PC-9 (cell line): ENCODE results near the gene CNTN4. TPM values are rescaled to one million over a fixed set of nuclear protein-coding genes. Genes with fewer than 3 reads are reported as not detected.

Experiments used
- BruUV-seq: library from RNA; stranded (reverse); fragments of 400-500 nt; replicated peaks from 2 replicates; lab custom pipeline; 2021; lab: Mats Ljungman, UMichigan
- CTCF ChIA-PET: fragments of 300-600 bp; sonication (Branson Sonifier 250); formaldehyde crosslinking; loops from one replicate; lab custom pipeline; 2022; ENCODE audit warnings: antibody characterized with exemption; lab: Charles Lee
- POLR2A ChIA-PET: fragments of 300-600 bp; sonication (Branson Sonifier 250); formaldehyde crosslinking; loops from one replicate; lab custom pipeline; 2022; ENCODE audit warnings: antibody characterized with exemption; ENCODE audit not compliant: unreplicated experiment; lab: Charles Lee
- DNase-seq, 2 experiments: peaks; one replicate each; pipeline versions ENCODE4 v3.0.0 to v3.0.0-alpha.2; 2015 to 2022; ENCODE audit warnings: mixed read lengths in 1 of 2
- H2AFZ ChIP-seq: fragments of 200-600 bp; sonication (generic); 2 replicates; pipeline ENCODE4 v1.8.1; 2017; ENCODE audit warnings: antibody characterized with exemption
- H3F3A ChIP-seq: fragments of 200-600 bp; sonication (generic); 2 replicates; pipeline ENCODE4 v1.8.1; 2017; ENCODE audit warnings: antibody characterized with exemption, mild to moderate bottlenecking, low read depth; ENCODE audit not compliant: insufficient read depth
- H3K27ac ChIP-seq: fragments of 200-600 bp; sonication (generic); 2 replicates; pipeline ENCODE4 v1.6.1; 2016; ENCODE audit warnings: mixed run types
- H3K27me3 ChIP-seq: fragments of 200-600 bp; sonication (generic); 2 replicates; pipeline ENCODE4 v1.6.1; 2016; ENCODE audit warnings: low read depth, mixed run types; ENCODE audit not compliant: insufficient read depth
- H3K36me3 ChIP-seq: fragments of 200-600 bp; sonication (generic); 2 replicates; pipeline ENCODE4 v1.6.1; 2016; ENCODE audit warnings: low read depth, mixed run types
- H3K4me1 ChIP-seq: fragments of 200-600 bp; sonication (generic); replicated peaks from 2 replicates; pipeline ENCODE4 v1.6.1; 2016; ENCODE audit warnings: mixed run types; ENCODE audit not compliant: insufficient read depth
- H3K4me2 ChIP-seq: fragments of 200-600 bp; sonication (generic); 2 replicates; pipeline ENCODE4 v1.6.1; 2017; ENCODE audit warnings: mixed run types
- H3K4me3 ChIP-seq: fragments of 200-600 bp; sonication (generic); 2 replicates; pipeline ENCODE4 v1.6.1; 2016; ENCODE audit warnings: mixed run types
- H3K79me2 ChIP-seq: fragments of 200-600 bp; sonication (generic); 2 replicates; pipeline ENCODE4 v1.6.1; 2017; ENCODE audit warnings: low read depth, mixed run types
- H3K9me2 ChIP-seq: fragments of 200-600 bp; sonication (generic); 2 replicates; pipeline ENCODE4 v1.8.1; 2017; ENCODE audit warnings: mild to moderate bottlenecking; ENCODE audit not compliant: insufficient read depth
- H3K9me3 ChIP-seq: fragments of 200-600 bp; sonication (generic); 2 replicates; pipeline ENCODE4 v1.8.1; 2016; ENCODE audit warnings: low read depth; ENCODE audit not compliant: insufficient read depth
- H4K20me1 ChIP-seq: fragments of 200-600 bp; sonication (generic); 2 replicates; pipeline ENCODE4 v1.8.1; 2017; ENCODE audit not compliant: insufficient read depth
- EZH2 ChIP-seq: fragments of 200-600 bp; sonication (generic); IDR thresholded peaks from 2 replicates; pipeline ENCODE4 v1.8.0; 2017; ENCODE audit warnings: antibody characterized with exemption, low read depth
- intact Hi-C: fragments of 100-400 bp; cut with micrococcal nuclease; formaldehyde crosslinking; loops from one replicate; pipeline ENCODE4 v1.10.0; 2022; ENCODE audit not compliant: unreplicated experiment
- total RNA-seq: library from RNA; stranded (reverse); gene quantifications from 2 replicates; pipeline ENCODE4 v1.2.3, GENCODE V29; 2021
- TF ChIP-seq, protein P1 (sequence below): fragments of 200-600 bp; sonication (generic); conservative IDR thresholded peaks from 2 replicates; pipeline ENCODE4 v1.6.1; 2017; ENCODE audit warnings: mixed run types, antibody characterized with exemption, mild to moderate bottlenecking, moderate library complexity

Gene CNTN4
- total RNA-seq, 1 experiment from 2014 or later, result not detected

DNA sequence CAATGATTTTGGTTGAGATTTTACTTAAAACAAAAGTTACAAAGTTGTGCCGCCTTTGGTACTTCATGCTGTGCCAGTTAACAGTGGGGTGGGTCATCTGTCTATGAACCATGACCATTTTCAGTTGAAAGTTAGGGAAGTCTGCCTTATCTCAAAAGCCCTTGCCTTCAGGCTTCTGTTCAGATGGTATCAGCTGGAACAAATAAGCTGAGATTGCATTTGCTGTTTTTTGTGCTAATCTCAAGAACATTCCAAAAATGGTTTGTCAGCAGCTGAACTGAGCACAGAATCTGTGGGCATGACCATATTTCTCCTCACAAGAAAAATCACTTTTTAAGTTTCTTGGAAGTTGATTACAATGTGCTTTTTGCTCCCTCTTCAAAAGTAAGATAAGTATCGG is 869.2 kb downstream of the CNTN4 start:
- DNase-seq, result no peak
- Histone ChIP-seq H3F3A (no peaks in the 10 kb centered on the region), H3K9me3 (no peaks in the 10 kb centered on the region), H3K9me2 (no peaks in the 10 kb centered on the region), H3K79me2 (no peaks in the 10 kb centered on the region), H3K4me2 (no peak overlapping the region), H3K27ac (no peak overlapping the region), H3K4me1 (no peaks in the 10 kb centered on the region), H3K4me3 (no peak overlapping the region), H4K20me1 (no peaks in the 10 kb centered on the region), H2AFZ (no peak overlapping the region), H3K27me3 (no peaks in the 10 kb centered on the region), H3K36me3 (no peaks in the 10 kb centered on the region)
- intact Hi-C loops, result no loop called here
- no peak for TF ChIP-seq EZH2
- TF ChIP-seq, protein P1, sequence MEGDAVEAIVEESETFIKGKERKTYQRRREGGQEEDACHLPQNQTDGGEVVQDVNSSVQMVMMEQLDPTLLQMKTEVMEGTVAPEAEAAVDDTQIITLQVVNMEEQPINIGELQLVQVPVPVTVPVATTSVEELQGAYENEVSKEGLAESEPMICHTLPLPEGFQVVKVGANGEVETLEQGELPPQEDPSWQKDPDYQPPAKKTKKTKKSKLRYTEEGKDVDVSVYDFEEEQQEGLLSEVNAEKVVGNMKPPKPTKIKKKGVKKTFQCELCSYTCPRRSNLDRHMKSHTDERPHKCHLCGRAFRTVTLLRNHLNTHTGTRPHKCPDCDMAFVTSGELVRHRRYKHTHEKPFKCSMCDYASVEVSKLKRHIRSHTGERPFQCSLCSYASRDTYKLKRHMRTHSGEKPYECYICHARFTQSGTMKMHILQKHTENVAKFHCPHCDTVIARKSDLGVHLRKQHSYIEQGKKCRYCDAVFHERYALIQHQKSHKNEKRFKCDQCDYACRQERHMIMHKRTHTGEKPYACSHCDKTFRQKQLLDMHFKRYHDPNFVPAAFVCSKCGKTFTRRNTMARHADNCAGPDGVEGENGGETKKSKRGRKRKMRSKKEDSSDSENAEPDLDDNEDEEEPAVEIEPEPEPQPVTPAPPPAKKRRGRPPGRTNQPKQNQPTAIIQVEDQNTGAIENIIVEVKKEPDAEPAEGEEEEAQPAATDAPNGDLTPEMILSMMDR, result no peak
- no TSS peak for BruUV-seq
- ChIA-PET CTCF (no interaction called here), POLR2A (no interaction called here)

DNA sequence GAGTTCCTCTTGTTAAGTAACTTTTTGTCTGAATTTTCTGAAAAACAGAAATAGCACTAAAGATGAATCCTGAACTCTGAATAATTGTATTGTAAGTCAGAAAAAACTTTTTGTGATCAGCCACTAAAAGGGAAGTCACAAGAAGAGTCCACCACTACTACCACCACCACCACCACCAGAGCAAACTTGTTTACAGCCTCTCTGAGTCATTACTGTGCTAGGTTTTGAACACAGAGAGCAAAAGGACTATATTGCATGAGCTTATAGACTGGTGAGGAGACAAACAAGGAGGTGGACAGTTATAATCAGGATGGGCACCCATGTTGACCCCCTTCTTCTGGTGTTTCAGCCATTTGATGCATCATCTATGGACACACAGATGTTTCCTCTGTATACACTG is 869.8 kb downstream of the CNTN4 start:
- Histone ChIP-seq H3K79me2 (no peaks in the 10 kb centered on the region), H3K4me1 (no peaks in the 10 kb centered on the region), H3K36me3 (no peaks in the 10 kb centered on the region), H3K9me3 (no peaks in the 10 kb centered on the region), H3K27me3 (no peaks in the 10 kb centered on the region), H3K9me2 (no peaks in the 10 kb centered on the region), H3K4me3 (no peak overlapping the region), H3K27ac (no peak overlapping the region), H3F3A (no peaks in the 10 kb centered on the region), H4K20me1 (no peaks in the 10 kb centered on the region), H2AFZ (no peak overlapping the region), H3K4me2 (no peak overlapping the region)
- no TSS peak for BruUV-seq
- intact Hi-C loops, result no loop called here
- no peak for DNase-seq
- ChIA-PET POLR2A (no interaction called here), CTCF (no interaction called here)
- TF ChIP-seq, protein P1, result no peak
- TF ChIP-seq EZH2, result no peak

DNA sequence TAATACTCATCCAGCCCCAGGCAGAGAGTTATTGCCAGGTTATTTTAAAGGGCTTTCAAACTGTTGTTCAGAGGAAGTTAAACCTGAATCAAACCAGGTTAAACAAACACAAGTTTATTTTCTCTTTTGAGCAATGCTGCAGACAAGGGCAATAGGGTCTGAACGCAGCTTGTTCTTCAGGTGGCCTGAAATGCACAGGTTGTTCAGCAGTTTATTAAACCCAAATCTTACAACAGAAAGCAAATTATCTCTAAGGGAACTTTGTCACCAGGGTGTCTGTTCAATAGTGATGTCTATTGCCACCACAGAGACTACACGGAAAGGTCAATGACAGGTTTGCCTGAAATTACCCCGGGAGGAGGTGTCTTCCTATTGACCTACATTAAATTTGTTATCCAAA is 877.5 kb downstream of the CNTN4 start:
- H3K9me3 ChIP-seq, result no peaks in the 10 kb centered on the region
- H3K79me2 ChIP-seq, result no peaks in the 10 kb centered on the region
- H3K27me3 ChIP-seq, result 0 out of 2 replicates have a peak, but pooled peaks cover 6% of the 10 kb centered on the region
- no peak overlapping the region for H2AFZ ChIP-seq
- no TSS peak for BruUV-seq
- intact Hi-C loops, result no loop called here
- POLR2A ChIA-PET, result no interaction called here
- no peaks in the 10 kb centered on the region for H4K20me1 ChIP-seq
- no peak for DNase-seq
- no peak overlapping the region for H3K4me2 ChIP-seq
- no peaks in the 10 kb centered on the region for H3K36me3 ChIP-seq
- H3K27ac ChIP-seq, result no peak overlapping the region
- H3K4me1 ChIP-seq, result no peaks in the 10 kb centered on the region
- TF ChIP-seq EZH2, result no peak
- TF ChIP-seq, protein P1, result no peak
- CTCF ChIA-PET, result no interaction called here
- no peaks in the 10 kb centered on the region for H3F3A ChIP-seq
- no peak overlapping the region for H3K4me3 ChIP-seq
- no peaks in the 10 kb centered on the region for H3K9me2 ChIP-seq
